KMS-11 (cell line): ENCODE measurements around the gene CD46.

ENCODE experiments used
- H2AFZ ChIP-seq: fragments of 200-600 bp; sonication (generic); 2 replicates; pipeline ENCODE4 v1.6.1; 2016; ENCODE audit warnings: antibody characterized with exemption, mixed run types, low read depth
- H3K27ac ChIP-seq: fragments of 200-600 bp; sonication (generic); 2 replicates; pipeline ENCODE4 v1.6.1; 2016; ENCODE audit warnings: mild to moderate bottlenecking, mixed run types
- H3K27me3 ChIP-seq: fragments of 200-600 bp; sonication (generic); 2 replicates; pipeline ENCODE4 v1.6.1; 2017; ENCODE audit warnings: mild to moderate bottlenecking, low read depth, mixed run types, moderate library complexity; ENCODE audit not compliant: insufficient read depth
- H3K36me3 ChIP-seq: fragments of 200-600 bp; sonication (generic); 2 replicates; pipeline ENCODE4 v1.6.1; 2017; ENCODE audit warnings: mild to moderate bottlenecking, mixed run types; ENCODE audit not compliant: insufficient read depth
- H3K4me1 ChIP-seq: fragments of 200-600 bp; sonication (generic); 2 replicates; pipeline ENCODE4 v1.6.1; 2016; ENCODE audit warnings: mild to moderate bottlenecking, low read depth, mixed run types; ENCODE audit not compliant: poor library complexity, severe bottlenecking
- H3K4me2 ChIP-seq: fragments of 200-600 bp; sonication (generic); 2 replicates; pipeline ENCODE4 v1.7.0; 2016; ENCODE audit warnings: mild to moderate bottlenecking, mixed run types
- H3K4me3 ChIP-seq: fragments of 200-600 bp; sonication (generic); IDR thresholded peaks from 2 replicates; pipeline ENCODE4 v1.6.1; 2017; ENCODE audit warnings: low read depth, low read length, mixed read lengths; ENCODE audit not compliant: insufficient read depth
- H3K79me2 ChIP-seq: fragments of 200-600 bp; sonication (generic); 2 replicates; pipeline ENCODE4 v1.6.1; 2016; ENCODE audit warnings: low read depth, mixed run types; ENCODE audit not compliant: insufficient read depth
- H3K9ac ChIP-seq: fragments of 200-600 bp; sonication (generic); 2 replicates; pipeline ENCODE4 v1.6.1; 2016; ENCODE audit warnings: mild to moderate bottlenecking, mixed run types
- H4K20me1 ChIP-seq: fragments of 200-600 bp; sonication (generic); 2 replicates; pipeline ENCODE4 v1.6.1; 2016; ENCODE audit warnings: mild to moderate bottlenecking, mixed run types; ENCODE audit not compliant: insufficient read depth
- CTCF ChIP-seq: fragments of 200-600 bp; sonication (generic); conservative IDR thresholded peaks from 2 replicates; pipeline ENCODE4 v1.6.1; 2017; ENCODE audit warnings: low read depth, mild to moderate bottlenecking, antibody characterized with exemption, low read length, moderate library complexity, mixed read lengths

The CD46 gene

GRCh38 chr1:207805841-207806421 lies 54.1 kb downstream of the CD46 start:
- Histone ChIP-seq H3K36me3 (peaks cover 14% of the 10 kb centered on the region; the same call in 1 of the 2 replicates), H3K27ac (no peak overlapping the region), H4K20me1 (no peaks in the 10 kb centered on the region), H3K4me1 (peaks cover 23% of the 10 kb centered on the region), H3K9ac (no peak overlapping the region), H3K4me2 (no peak overlapping the region), H3K4me3 (no peak overlapping the region), H3K79me2 (no peaks in the 10 kb centered on the region), H3K27me3 (no peaks in the 10 kb centered on the region), H2AFZ (no peak overlapping the region)
- TF ChIP-seq CTCF: no peak

- H3K4me1 ChIP-seq: peaks cover 23% of the 10 kb centered on the region
- no peak overlapping the region for H3K4me3 ChIP-seq
- H3K36me3 ChIP-seq: peaks cover 14% of the 10 kb centered on the region; the same call in 1 of the 2 replicates
- H3K27ac ChIP-seq: no peak overlapping the region
- no peak overlapping the region for H3K4me2 ChIP-seq
- H2AFZ ChIP-seq: no peak overlapping the region
- no peak overlapping the region for H3K9ac ChIP-seq
- no peak for TF ChIP-seq CTCF
- no peaks in the 10 kb centered on the region for H3K79me2 ChIP-seq
- H4K20me1 ChIP-seq: no peaks in the 10 kb centered on the region
- H3K27me3 ChIP-seq: no peaks in the 10 kb centered on the region
Measured at GRCh38 chr1:207806531-207807325, 54.9 kb downstream of the CD46 start.

GRCh38 chr1:207807326-207807689 lies 55.5 kb downstream of the CD46 start:
- H3K27ac ChIP-seq: no peak overlapping the region
- H3K4me2 ChIP-seq: no peak overlapping the region
- peaks cover 23% of the 10 kb centered on the region for H3K4me1 ChIP-seq
- no peaks in the 10 kb centered on the region for H3K27me3 ChIP-seq
- no peaks in the 10 kb centered on the region for H4K20me1 ChIP-seq
- H3K79me2 ChIP-seq: no peaks in the 10 kb centered on the region
- H3K9ac ChIP-seq: no peak overlapping the region
- H3K36me3 ChIP-seq: peaks cover 14% of the 10 kb centered on the region; the same call in 1 of the 2 replicates
- H2AFZ ChIP-seq: no peak overlapping the region
- no peak for TF ChIP-seq CTCF
- H3K4me3 ChIP-seq: no peak overlapping the region

- Histone ChIP-seq H3K27ac (no peak overlapping the region), H2AFZ (no peak overlapping the region), H3K79me2 (peaks cover 3% of the 10 kb centered on the region; the same call in 1 of the 2 replicates), H3K36me3 (peaks cover 14% of the 10 kb centered on the region; the same call in 1 of the 2 replicates), H3K4me1 (peaks cover 23% of the 10 kb centered on the region), H3K9ac (no peak overlapping the region), H3K4me3 (no peak overlapping the region), H4K20me1 (no peaks in the 10 kb centered on the region), H3K27me3 (no peaks in the 10 kb centered on the region), H3K4me2 (no peak overlapping the region)
- TF ChIP-seq CTCF: no peak
Measured at GRCh38 chr1:207807690-207808321, 56.0 kb downstream of the CD46 start.
